HCEC 1CT (cell line): ENCODE results near the gene ZNF740.
"Not testable (repeated sequence)": the region's sequence is repeated elsewhere in the genome, so short reads cannot be mapped to it uniquely, and the experiment has no call there.

Experiments used
- DNase-seq: peaks from one replicate; pipeline ENCODE4 v3.0.0-alpha.2; 2017

Gene ZNF740

GRCh38 chr12:53173085-53173715 lies 7.3 kb upstream of the ZNF740 start:
- DNase-seq = no peak

- DNase-seq = peak; percentile 63
Measured at GRCh38 chr12:53174881-53175491, 5.5 kb upstream of the ZNF740 start.

- DNase-seq = no peak
Measured at GRCh38 chr12:53176750-53177149, 3.8 kb upstream of the ZNF740 start.

- DNase-seq = not testable (repeated sequence)
Measured at GRCh38 chr12:53177447-53177846, 3.1 kb upstream of the ZNF740 start.

GRCh38 chr12:53178803-53179202 lies 1.7 kb upstream of the ZNF740 start:
- not testable (repeated sequence) for DNase-seq

- peak; percentile 17 for DNase-seq
Measured at GRCh38 chr12:53179687-53180219, 769 bp upstream of the ZNF740 start.

GRCh38 chr12:53180931-53181645 lies 566 bp downstream of the ZNF740 start:
- peak; percentile 67 for DNase-seq

- no peak for DNase-seq
Measured at GRCh38 chr12:53181935-53182334, 1.4 kb downstream of the ZNF740 start.

GRCh38 chr12:53182903-53183302 lies 2.4 kb downstream of the ZNF740 start:
- no peak for DNase-seq

GRCh38 chr12:53184828-53185227 lies 4.3 kb downstream of the ZNF740 start:
- no peak for DNase-seq

- DNase-seq = no peak
Measured at GRCh38 chr12:53185582-53186153, 5.1 kb downstream of the ZNF740 start.

- DNase-seq = no peak
Measured at GRCh38 chr12:53186745-53187144, 6.2 kb downstream of the ZNF740 start.

GRCh38 chr12:53187145-53187899 lies 6.8 kb downstream of the ZNF740 start:
- DNase-seq = no peak

- DNase-seq = peak; percentile 51
Measured at GRCh38 chr12:53190108-53190729, 9.7 kb downstream of the ZNF740 start.

- DNase-seq = no peak
Measured at GRCh38 chr12:53191096-53191884, 10.8 kb downstream of the ZNF740 start.

- no peak for DNase-seq
Measured at GRCh38 chr12:53191885-53192530, 11.5 kb downstream of the ZNF740 start.

- no peak for DNase-seq
Measured at GRCh38 chr12:53192531-53193021, 12.1 kb downstream of the ZNF740 start.

GRCh38 chr12:53193040-53193439 lies 12.5 kb downstream of the ZNF740 start:
- DNase-seq = no peak

GRCh38 chr12:53193985-53194716 lies 13.6 kb downstream of the ZNF740 start:
- DNase-seq = no peak

- no peak for DNase-seq
Measured at GRCh38 chr12:53194973-53195372, 14.5 kb downstream of the ZNF740 start.
